Measurements from ENCODE around the gene CABLES1. TPM values are rescaled to one million over a fixed set of nuclear protein-coding genes. Genes with fewer than 3 reads are reported as not detected.

The CABLES1 gene
- total and polyA plus RNA-seq, 2 donors from 2014 or later: 7.6 to 40.5 TPM

DNA sequence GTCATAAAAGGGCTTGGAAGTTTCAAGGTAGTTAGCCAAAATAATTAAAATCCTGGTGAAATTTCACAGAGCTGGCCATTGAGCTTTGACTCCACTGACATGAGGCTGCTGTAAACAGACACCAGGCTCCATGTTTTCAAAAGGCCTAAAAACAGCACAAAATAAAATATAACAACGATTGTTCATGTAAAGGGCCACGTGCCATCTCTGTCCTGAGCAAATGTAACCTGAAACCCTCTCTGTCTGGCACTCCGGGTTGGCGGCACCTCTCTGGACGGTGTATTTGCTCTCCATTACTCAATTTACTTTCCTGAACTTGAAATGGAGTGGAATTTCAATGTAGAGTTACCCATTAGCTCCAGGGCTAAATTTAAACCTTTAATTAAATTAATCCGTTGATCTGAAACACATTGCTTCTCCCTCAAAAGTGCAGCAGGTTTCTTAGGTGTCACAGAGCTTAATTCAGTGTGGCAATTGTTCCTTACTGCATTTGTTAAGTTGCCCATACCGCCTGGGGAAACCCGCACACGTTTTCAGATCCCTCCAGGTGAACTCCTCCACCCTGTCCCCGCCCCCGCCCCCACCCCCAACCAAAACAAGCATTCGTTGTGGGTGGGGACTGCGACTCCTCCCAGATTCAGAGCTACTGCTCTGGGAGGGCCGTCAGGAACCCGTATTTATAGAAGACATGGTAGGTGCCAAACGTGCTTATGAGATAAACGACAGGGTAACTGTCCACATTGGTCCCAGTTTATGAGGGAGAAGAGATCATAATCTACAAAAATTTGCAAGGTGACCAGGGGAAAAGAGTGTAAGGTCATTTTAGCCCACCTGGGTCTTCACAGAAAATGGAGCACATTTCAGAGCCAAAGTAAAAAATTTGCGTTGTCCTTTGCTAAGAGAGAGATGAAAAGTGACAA is 1.2 kb upstream of the CABLES1 start:
- Histone ChIP-seq H3K9ac (ENCODE audit: low read length in 3 of 3) (peak overlapping the region in 2 of 3 donors; percentile 47 to 66), H3K4me1 (ENCODE audit: control insufficient read depth in 2 of 3, insufficient read depth in 2 of 3, low read depth in 1 of 3, low read length in 3 of 3) (peaks cover 0 to 29% (median 19%) of the 10 kb centered on the region in 3 donors), H3K36me3 (ENCODE audit: control insufficient read depth in 2 of 3, insufficient read depth in 3 of 3, low read length in 3 of 3) (no peaks in the 10 kb centered on the region), H3K27ac (ENCODE audit: low read depth in 2 of 2, low read length in 2 of 2) (peak overlapping the region; percentile 79 to 91), H3K27me3 (ENCODE audit: control insufficient read depth, insufficient read depth, low read length) (no peaks in the 10 kb centered on the region), H3K9me3 (ENCODE audit: control insufficient read depth in 2 of 3, insufficient read depth in 1 of 3, low read length in 3 of 3) (no peaks in the 10 kb centered on the region), H3K4me3 (ENCODE audit: low read length in 3 of 3) (peak overlapping the region; percentile 57 to 81 (median 64))
- intact Hi-C loops (cut with DNase I): loop anchor here (10.0 kb wide), 1 partner anchor 121 kb away; no protein-coding TSS in a partner anchor
- FAIRE-seq: no peak
- TF ChIP-seq, protein P1, sequence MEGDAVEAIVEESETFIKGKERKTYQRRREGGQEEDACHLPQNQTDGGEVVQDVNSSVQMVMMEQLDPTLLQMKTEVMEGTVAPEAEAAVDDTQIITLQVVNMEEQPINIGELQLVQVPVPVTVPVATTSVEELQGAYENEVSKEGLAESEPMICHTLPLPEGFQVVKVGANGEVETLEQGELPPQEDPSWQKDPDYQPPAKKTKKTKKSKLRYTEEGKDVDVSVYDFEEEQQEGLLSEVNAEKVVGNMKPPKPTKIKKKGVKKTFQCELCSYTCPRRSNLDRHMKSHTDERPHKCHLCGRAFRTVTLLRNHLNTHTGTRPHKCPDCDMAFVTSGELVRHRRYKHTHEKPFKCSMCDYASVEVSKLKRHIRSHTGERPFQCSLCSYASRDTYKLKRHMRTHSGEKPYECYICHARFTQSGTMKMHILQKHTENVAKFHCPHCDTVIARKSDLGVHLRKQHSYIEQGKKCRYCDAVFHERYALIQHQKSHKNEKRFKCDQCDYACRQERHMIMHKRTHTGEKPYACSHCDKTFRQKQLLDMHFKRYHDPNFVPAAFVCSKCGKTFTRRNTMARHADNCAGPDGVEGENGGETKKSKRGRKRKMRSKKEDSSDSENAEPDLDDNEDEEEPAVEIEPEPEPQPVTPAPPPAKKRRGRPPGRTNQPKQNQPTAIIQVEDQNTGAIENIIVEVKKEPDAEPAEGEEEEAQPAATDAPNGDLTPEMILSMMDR (IDR thresholded peaks at IDR 0.05; ENCODE audit: borderline replicate concordance, extremely low read depth, insufficient read depth): no peak
- DNase-seq: peak; percentile 78 to 87 (median 82)

- Histone ChIP-seq H3K9ac (ENCODE audit: low read length in 3 of 3) (peak overlapping the region in 1 of 3 donors; percentile 57), H3K4me1 (ENCODE audit: control insufficient read depth in 2 of 3, insufficient read depth in 2 of 3, low read depth in 1 of 3, low read length in 3 of 3) (peaks cover 0 to 36% (median 16%) of the 10 kb centered on the region in 3 donors), H3K36me3 (ENCODE audit: control insufficient read depth in 2 of 3, insufficient read depth in 3 of 3, low read length in 3 of 3) (no peaks in the 10 kb centered on the region), H3K9me3 (ENCODE audit: control insufficient read depth in 2 of 3, insufficient read depth in 1 of 3, low read length in 3 of 3) (no peaks in the 10 kb centered on the region), H3K4me3 (ENCODE audit: low read length in 3 of 3) (peak overlapping the region in 1 of 3 donors; percentile 81), H3K27me3 (ENCODE audit: control insufficient read depth, insufficient read depth, low read length) (no peaks in the 10 kb centered on the region), H3K27ac (ENCODE audit: low read depth in 2 of 2, low read length in 2 of 2) (peak overlapping the region; percentile 79 to 91)
- FAIRE-seq (no peak), DNase-seq (peak in 1 of 5 donors; percentile 83)
- TF ChIP-seq, protein P1 (IDR thresholded peaks at IDR 0.05; ENCODE audit: borderline replicate concordance, extremely low read depth, insufficient read depth): no peak
- intact Hi-C loops (cut with DNase I): loop anchor here (10.0 kb wide), 1 partner anchor 119 kb away; no protein-coding TSS in a partner anchor
These were observed 453 bp downstream of the CABLES1 start for GRCh38 chr18:23135550-23136325.

DNA sequence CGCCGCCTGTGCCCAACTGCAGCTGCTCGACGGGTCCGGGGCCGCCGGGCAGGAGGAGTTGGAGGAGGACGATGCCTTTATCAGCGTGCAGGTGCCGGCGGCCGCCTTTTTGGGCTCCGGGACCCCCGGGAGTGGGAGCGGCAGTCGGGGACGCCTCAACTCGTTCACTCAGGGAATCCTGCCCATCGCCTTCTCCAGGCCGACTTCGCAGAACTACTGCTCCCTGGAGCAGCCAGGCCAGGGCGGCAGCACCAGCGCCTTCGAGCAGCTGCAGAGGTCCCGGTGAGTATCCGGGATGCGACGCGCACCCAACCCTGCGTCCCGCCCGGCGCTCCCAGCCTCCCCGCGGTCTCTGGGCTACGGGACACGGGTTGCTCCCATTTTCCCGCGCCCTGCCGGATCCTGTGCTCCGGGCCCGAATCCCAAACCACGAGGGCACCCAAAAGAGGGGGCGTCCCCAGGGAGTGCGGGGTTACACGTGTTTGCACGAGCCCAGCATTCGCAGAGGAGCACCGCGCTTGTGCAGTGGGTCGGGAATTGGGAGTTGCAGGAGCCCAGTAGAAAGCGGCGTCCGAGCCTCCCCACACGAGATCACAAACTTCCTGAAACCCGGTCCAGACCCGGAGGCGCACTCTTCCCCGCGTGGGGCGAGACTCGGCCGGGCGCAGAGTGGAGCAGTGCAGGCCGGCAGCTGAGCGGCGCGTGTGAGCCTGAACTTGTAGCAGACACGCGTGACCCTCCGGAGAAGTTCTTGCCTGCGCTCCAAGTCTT is 1.2 kb downstream of the CABLES1 start:
- FAIRE-seq: no peak
- no peaks in the 10 kb centered on the region for H3K27me3 ChIP-seq (ENCODE audit: control insufficient read depth, insufficient read depth, low read length)
- H3K9me3 ChIP-seq (ENCODE audit: control insufficient read depth in 2 of 3, insufficient read depth in 1 of 3, low read length in 3 of 3): no peaks in the 10 kb centered on the region
- no peaks in the 10 kb centered on the region for H3K36me3 ChIP-seq (ENCODE audit: control insufficient read depth in 2 of 3, insufficient read depth in 3 of 3, low read length in 3 of 3)
- TF ChIP-seq, protein P1 (IDR thresholded peaks at IDR 0.05; ENCODE audit: borderline replicate concordance, extremely low read depth, insufficient read depth): no peak
- H3K4me3 ChIP-seq (ENCODE audit: low read length in 3 of 3): peak overlapping the region; percentile 67 to 71 (median 69)
- DNase-seq: peak in 4 of 5 donors; percentile 46 to 90 (median 70)
- H3K9ac ChIP-seq (ENCODE audit: low read length in 3 of 3): peak overlapping the region in 2 of 3 donors; percentile 57 to 61
- peak overlapping the region; percentile 65 to 89 for H3K27ac ChIP-seq (ENCODE audit: low read depth in 2 of 2, low read length in 2 of 2)
- peaks cover 0 to 41% (median 16%) of the 10 kb centered on the region in 3 donors for H3K4me1 ChIP-seq (ENCODE audit: control insufficient read depth in 2 of 3, insufficient read depth in 2 of 3, low read depth in 1 of 3, low read length in 3 of 3)
- intact Hi-C loops (cut with DNase I): loop anchor here (10.0 kb wide), 1 partner anchor 118 kb away; no protein-coding TSS in a partner anchor

All from kidney (tissue), 14 donors.